ENCODE data around the gene LTO1. TPM values are rescaled to one million over a fixed set of nuclear protein-coding genes. Genes with fewer than 3 reads are reported as not detected.

Gene LTO1
- total RNA-seq, 1 donor from 2014 or later, result 21.4 TPM

GRCh38 chr11:69662806-69663205 is 12.3 kb downstream of the LTO1 start:
- H3K27ac Mint-ChIP-seq (ENCODE audit: unreplicated experiment), result no peak overlapping the region
- no peak for DNase-seq (ENCODE audit: extremely low spot score, unreplicated experiment)
- no peak for TF ChIP-seq CTCF (IDR thresholded peaks at IDR 0.05)

GRCh38 chr11:69662021-69662698 is 13.0 kb downstream of the LTO1 start:
- TF ChIP-seq CTCF (IDR thresholded peaks at IDR 0.05), result peak; percentile 7
- H3K9me3 Mint-ChIP-seq (ENCODE audit: unreplicated experiment), result no peaks in the 10 kb centered on the region
- no peak overlapping the region for H3K4me3 Mint-ChIP-seq (ENCODE audit: unreplicated experiment)
- no peak overlapping the region for H3K27ac Mint-ChIP-seq (ENCODE audit: unreplicated experiment)
- no peaks in the 10 kb centered on the region for H3K4me1 Mint-ChIP-seq (ENCODE audit: unreplicated experiment)
- no peak for DNase-seq (ENCODE audit: extremely low spot score, unreplicated experiment)
- no peaks in the 10 kb centered on the region for H3K27me3 Mint-ChIP-seq (ENCODE audit: unreplicated experiment)
- peaks cover 8% of the 10 kb centered on the region for H3K36me3 Mint-ChIP-seq (ENCODE audit: unreplicated experiment)

More at GRCh38 chr11:69662806-69663205, 12.3 kb downstream of the LTO1 start:
- Mint-ChIP-seq H3K27me3 (ENCODE audit: unreplicated experiment) (no peaks in the 10 kb centered on the region), H3K4me1 (ENCODE audit: unreplicated experiment) (no peaks in the 10 kb centered on the region), H3K36me3 (ENCODE audit: unreplicated experiment) (peaks cover 14% of the 10 kb centered on the region), H3K9me3 (ENCODE audit: unreplicated experiment) (no peaks in the 10 kb centered on the region), H3K4me3 (ENCODE audit: unreplicated experiment) (no peak overlapping the region)

- Mint-ChIP-seq H3K27me3 (ENCODE audit: unreplicated experiment) (no peaks in the 10 kb centered on the region), H3K4me1 (ENCODE audit: unreplicated experiment) (no peaks in the 10 kb centered on the region), H3K9me3 (ENCODE audit: unreplicated experiment) (no peaks in the 10 kb centered on the region), H3K27ac (ENCODE audit: unreplicated experiment) (no peak overlapping the region), H3K36me3 (ENCODE audit: unreplicated experiment) (peaks cover 8% of the 10 kb centered on the region), H3K4me3 (ENCODE audit: unreplicated experiment) (no peak overlapping the region)
- DNase-seq (ENCODE audit: extremely low spot score, unreplicated experiment), result no peak
- no peak for TF ChIP-seq CTCF (IDR thresholded peaks at IDR 0.05)
Measured at GRCh38 chr11:69661413-69661715, 13.8 kb downstream of the LTO1 start.

GRCh38 chr11:69660001-69660500 is 15.1 kb downstream of the LTO1 start:
- Mint-ChIP-seq H3K4me3 (ENCODE audit: unreplicated experiment) (no peak overlapping the region), H3K27me3 (ENCODE audit: unreplicated experiment) (no peaks in the 10 kb centered on the region), H3K27ac (ENCODE audit: unreplicated experiment) (no peak overlapping the region), H3K4me1 (ENCODE audit: unreplicated experiment) (no peaks in the 10 kb centered on the region), H3K36me3 (ENCODE audit: unreplicated experiment) (peaks cover 8% of the 10 kb centered on the region), H3K9me3 (ENCODE audit: unreplicated experiment) (no peaks in the 10 kb centered on the region)
- TF ChIP-seq CTCF (IDR thresholded peaks at IDR 0.05), result no peak
- DNase-seq (ENCODE audit: extremely low spot score, unreplicated experiment), result no peak

GRCh38 chr11:69659591-69659990 is 15.6 kb downstream of the LTO1 start:
- no peak overlapping the region for H3K27ac Mint-ChIP-seq (ENCODE audit: unreplicated experiment)
- no peak overlapping the region for H3K4me3 Mint-ChIP-seq (ENCODE audit: unreplicated experiment)
- DNase-seq (ENCODE audit: extremely low spot score, unreplicated experiment), result no peak
- H3K36me3 Mint-ChIP-seq (ENCODE audit: unreplicated experiment), result peaks cover 7% of the 10 kb centered on the region
- H3K27me3 Mint-ChIP-seq (ENCODE audit: unreplicated experiment), result no peaks in the 10 kb centered on the region
- no peaks in the 10 kb centered on the region for H3K9me3 Mint-ChIP-seq (ENCODE audit: unreplicated experiment)
- H3K4me1 Mint-ChIP-seq (ENCODE audit: unreplicated experiment), result no peaks in the 10 kb centered on the region
- no peak for TF ChIP-seq CTCF (IDR thresholded peaks at IDR 0.05)
